Stimulated activated naive CD4-positive, alpha-beta T cell treated with Interleukin-2 at 50 U/mL for 16 hours (primary cell): ENCODE measurements around the gene LSR.

Experiments
- DNase-seq: peaks from one replicate; lab custom pipeline; 2025; lab: John Stamatoyannopoulos, UW

LSR gene

DNA sequence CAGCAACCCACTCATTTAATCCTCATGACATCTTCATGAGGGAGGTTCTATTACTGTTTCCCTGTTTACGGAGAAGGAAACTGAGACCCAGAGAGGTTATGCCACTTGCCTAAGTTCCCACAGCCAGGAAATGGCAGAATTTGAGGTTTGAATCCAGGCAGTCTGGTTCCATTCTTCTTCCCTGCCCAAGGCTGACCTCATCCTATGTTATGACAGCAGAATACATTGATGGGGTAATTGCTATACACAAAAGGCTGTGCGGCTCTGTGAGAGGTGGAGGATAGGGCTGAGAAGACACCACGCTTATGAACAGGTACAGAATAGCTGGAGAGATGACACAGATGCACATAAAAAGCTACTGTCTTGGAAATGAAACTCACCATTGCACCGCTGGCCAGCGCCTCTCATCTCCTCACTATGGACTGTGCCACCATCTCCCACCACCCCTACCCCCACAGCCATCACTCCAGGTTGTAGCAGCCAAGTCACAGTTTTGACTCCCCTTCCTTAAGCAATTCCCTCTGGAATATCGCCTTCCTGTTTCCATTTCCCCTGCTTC lies 54.6 kb downstream of the LSR start:
- no peak for DNase-seq

DNA sequence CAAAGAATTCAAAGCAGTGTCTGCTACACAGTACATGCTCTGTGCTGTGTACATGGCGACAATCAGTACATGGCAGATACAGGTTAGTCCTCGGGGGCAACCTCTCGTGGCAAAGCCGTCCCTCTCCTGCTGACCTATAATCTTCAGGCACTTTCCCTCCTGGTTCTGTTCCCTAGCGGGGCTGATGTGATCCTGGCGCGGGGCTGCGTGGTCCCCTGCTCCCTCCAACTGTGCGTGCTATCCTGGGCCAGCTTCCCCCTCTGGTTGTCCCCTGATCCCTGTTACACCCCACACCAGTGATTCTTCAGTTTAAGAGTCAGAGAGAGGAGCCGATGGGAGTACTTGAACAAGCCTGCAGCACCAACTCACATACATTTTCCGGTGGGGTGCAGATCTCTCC lies 55.2 kb downstream of the LSR start:
- no peak for DNase-seq

DNA sequence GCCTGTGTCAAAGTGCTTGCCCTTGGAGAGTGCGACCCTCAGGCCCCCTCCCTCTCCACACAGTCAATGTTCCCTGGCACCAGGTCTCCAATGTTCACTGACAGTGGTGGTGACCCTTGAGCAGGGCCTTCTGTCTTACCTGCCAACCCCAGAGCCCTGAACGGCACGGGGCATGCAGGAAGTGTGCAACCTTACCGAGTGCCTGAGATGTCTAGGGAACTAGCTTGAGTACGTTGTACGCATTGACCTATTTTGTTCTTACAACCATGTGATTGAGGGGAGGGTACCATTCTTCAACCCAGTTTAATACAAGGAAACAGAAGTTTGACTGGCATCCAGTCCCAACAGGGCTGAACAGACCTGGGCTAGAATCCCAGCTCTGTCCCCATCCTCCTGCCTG lies 56.4 kb downstream of the LSR start:
- no peak for DNase-seq

DNA sequence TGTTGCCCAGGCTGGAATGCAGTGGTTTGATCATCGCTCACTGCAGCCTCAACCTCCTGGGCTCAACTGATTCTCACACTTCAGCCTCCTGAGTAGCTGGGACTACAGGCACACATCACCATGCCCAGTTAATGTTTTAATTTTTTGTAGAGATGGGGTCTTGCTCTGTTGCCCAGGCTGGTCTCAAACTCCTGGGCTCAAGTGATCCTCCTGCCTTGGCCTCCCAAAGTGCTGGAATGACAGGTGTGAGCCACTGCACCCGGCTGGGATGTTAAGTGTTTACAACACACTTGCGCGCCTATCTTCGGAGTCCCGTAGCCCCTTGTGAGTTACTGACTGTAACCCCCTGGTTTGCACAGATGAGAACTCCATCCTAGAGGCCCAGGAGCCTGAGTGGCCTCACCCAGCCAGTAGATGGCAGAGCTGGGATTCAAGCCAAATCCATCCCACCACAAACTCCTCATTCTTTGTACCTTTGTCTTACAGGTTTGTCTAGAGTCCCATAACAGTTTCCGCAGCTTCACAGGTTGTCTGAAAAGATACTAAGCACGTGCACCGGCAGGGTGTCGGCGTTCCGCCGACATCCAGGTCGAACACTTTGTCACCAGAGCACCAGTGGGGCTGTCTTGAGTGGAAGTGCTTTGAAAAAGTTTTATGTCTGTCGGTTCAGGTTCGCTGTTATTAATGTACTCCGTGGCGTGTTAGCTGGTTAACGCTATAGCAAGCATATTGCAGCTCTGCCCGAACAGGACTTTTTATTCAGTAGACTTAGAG lies 57.9 kb downstream of the LSR start:
- no peak for DNase-seq

DNA sequence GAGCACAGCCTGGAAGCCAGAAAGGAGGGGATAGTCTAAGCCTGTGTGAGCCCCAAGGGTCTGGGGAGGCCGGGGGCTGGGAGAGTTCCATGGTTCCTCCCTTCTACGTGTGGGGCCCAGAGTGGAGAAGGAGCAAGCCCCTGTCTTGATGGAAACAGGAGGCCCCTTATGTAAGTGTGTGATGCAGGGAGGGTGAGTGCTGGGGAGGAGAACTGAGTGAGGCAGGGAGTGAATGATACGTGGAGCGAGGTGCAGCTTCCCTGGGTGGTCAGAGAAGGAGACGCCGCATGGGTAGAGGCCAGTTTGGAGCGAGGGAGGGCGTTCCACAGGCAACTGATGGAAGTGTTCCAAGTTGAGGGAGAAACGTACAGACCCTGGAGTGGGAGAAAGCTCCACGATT lies 59.1 kb downstream of the LSR start:
- no peak for DNase-seq

DNA sequence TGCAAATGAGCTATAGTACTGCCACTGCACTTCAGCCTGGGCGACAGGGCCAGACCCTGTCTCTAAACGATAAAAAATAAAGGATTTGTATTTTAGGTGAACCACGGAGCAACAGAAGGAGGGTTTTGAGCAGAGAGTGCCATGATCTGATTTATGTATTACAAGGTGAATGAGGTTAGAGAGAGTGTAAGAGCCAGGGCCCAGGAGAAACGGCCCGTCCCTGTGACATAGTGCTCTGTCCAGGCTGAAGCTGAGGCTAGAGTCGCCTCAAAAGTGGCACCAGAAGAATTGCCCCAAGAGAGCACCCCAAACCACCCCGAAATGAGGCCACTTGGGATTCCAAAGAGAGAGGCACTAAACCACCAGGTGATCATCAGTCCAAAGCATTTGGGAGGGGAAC lies 60.1 kb downstream of the LSR start:
- no peak for DNase-seq

DNA sequence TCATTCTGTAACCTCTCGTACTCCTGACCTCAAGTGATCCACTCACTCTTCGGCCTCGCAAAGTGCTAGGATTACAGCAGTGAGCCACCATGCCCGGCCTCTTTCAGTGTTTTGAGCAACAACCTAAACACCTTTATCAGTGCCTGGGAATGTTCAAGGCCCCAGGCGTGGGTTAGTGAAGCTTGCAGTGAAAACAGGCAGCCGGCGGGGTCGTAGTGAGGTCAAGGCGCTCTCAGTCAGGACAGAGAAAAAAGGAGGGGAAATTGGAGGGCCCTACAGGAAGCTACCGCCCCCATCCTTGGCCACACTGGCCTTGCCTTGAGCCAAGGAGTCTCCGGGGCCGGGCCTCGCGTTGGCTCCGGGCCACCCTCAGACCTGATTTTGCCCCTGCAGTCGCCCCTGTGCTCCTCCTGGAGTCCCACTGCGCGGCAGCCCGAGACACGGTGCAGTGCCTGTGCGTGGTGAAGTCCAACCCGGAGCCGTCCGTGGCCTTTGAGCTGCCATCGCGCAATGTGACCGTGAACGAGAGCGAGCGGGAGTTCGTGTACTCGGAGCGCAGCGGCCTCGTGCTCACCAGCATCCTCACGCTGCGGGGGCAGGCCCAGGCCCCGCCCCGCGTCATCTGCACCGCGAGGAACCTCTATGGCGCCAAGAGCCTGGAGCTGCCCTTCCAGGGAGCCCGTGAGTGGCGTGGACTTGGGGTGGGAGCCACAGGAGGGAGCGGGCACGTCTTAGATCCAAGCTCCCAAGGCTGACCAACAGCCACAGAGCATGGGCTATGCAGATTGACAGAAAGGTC lies 60.9 kb downstream of the LSR start:
- no peak for DNase-seq

DNA sequence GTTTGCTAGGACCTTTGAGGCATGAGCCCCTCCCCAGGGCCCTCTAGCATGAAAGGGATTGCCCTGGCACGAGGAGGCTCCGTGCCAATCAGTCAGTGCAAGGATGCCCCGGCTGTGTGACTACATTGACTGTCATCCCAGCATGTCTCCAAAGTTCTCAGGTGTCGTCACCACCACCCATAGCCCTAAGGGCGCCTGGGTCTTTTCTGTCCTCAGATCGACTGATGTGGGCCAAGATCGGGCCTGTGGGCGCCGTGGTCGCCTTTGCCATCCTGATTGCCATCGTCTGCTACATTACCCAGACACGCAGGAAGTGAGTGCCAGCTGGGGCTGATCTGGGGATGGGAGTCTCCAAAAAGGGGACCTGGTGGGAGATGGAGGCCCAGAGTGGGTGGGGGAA lies 61.5 kb downstream of the LSR start:
- no peak for DNase-seq

DNA sequence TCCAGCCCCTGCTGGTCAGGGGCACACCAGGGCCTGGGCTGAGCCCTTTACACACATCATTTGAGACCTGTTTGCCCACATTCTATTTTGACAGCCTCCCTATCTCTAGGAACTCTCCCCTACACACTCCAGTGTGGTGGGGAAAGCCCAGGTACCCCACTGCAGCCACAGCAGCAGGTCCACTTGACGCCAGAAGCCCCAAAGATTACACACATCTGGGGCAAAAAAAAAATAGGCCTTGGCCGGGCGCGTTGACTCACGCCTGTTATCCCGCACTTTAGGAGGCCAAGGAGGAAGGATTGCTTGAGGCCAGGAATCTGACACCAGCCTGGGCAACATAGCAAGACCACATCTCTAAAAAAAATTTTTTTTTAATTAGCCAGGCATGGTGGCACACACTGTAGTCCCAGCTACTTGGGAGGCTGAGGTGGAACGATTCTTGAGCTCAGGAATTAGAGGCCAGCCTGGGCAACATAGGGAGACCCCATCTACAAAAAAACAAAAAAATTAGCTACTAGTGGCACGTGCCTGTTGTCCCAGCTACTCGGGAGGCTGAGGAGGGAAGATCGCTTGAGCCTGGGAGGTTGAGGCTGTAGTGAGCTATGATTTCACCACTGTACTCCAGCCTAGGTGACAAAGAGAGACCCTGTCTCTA lies 62.1 kb downstream of the LSR start:
- DNase-seq, result no peak

DNA sequence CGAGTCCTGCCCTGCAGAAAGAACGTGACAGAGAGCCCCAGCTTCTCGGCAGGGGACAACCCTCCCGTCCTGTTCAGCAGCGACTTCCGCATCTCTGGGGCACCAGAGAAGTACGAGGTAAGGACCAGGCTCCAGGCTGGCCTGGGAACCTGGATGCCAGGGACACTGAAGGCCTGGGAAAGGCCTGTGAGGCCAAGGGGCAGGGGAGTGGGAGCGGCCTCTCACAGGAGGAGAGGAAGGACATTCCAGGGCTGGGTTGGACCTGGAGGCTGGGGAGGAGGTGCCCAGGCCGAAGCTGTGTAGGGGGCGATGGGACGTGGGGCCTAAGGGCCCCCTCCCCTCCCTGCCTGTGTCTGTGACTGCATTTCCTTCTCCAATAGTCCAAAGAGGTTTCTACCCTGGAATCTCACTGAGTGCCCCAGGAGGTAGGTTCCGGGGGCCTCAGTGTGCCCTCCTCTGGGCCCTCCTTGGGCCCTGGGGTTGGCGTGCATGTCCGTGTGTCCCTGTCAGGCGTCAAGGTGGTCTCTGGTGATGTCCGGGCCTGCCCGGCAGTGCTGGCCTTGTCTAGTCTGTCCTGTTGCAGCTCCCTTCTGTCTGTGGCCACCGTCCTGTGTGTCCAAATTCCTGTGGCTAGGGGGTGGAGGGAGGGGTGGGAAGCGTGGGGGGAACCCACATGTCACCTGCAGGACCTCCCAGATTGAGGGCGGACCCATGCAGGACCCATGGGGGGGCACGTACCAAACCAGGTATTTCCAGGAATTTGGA lies 63.3 kb downstream of the LSR start:
- DNase-seq, result no peak

DNA sequence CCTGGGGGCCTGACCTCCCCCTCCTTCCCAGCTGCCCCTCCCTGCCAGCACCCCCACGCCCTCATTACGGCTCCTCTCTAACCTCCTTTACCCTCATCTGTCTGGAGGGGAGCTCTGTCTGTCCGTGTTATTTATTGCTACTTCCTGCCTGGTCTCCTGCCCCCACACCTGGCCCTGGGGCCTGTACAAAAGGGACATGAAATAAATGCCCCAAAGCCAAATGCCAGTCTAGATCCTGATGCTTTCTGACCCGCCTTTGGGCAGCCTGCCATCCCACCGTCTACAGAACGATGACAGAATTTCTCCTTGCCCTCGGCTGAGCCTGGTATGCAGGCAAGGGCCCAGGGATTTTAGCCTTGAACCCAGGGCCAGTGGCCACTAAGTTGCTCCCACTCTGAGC lies 64.8 kb downstream of the LSR start:
- no peak for DNase-seq

DNA sequence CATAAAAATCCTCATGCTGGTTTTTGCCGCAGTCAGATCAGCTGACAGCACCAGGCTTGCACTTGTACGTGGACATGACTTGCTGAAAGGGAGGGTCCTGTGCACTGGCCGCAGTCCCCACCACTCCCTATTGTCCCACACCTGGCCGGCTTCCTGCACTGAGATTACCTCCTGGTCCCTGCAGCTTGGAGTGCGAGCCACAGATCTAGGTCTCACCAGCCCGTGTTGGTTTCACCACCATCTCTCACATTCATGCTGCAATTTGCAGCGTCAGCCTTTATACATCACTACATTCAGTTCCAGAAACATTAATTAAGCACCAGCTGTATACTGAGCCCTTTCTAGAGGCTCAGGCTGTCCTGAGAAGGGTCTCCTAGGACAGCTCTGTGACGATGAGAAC lies 65.2 kb downstream of the LSR start:
- DNase-seq, result no peak

DNA sequence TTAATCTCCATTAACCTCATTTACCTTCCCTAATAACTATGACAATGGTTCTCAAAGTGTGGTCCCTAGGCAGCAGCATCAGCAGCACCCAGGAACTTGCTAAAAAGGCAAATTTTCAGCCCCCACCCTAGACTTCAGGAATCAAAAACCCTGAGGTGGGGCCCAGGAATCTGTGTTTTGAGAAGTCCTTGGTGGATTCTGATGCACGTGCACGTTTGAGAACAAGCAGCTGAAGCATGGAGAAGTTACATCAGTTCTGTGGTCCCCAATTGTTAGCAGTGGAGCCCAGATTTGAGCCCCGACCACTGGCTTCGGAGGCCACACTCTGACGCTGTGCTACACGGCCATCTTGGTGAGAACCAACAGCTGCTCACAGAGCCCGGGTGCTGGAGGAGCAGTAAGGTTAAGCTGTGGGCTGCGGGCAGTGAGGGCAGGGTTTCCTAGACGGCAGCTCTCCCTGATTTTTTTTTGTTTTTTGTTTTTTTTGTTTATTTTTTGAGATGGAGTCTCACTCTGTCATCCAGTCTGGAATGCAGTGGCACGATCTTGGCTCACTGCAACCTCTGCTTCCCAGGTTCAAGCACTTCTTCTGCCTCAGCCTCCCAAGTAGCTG lies 66.2 kb downstream of the LSR start:
- DNase-seq, result no peak

DNA sequence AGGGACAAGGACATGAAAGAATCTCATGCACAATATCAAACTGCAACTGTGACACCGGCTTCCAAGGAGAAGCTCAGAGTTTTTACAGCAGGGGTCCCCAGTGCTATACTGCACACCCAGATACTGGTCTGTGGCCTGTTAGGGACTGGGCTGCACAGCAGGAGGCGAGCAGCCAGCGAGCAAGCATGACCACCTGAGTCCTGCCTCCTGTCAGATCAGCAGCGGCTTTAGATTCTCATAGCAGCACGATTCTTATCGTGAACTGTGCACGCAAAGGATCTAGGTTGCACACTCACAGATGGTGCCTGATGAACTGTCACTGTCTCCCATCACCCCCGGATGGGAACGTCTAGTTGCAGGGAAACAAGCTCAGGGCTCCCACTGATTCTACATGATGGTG lies 67.1 kb downstream of the LSR start:
- no peak for DNase-seq

DNA sequence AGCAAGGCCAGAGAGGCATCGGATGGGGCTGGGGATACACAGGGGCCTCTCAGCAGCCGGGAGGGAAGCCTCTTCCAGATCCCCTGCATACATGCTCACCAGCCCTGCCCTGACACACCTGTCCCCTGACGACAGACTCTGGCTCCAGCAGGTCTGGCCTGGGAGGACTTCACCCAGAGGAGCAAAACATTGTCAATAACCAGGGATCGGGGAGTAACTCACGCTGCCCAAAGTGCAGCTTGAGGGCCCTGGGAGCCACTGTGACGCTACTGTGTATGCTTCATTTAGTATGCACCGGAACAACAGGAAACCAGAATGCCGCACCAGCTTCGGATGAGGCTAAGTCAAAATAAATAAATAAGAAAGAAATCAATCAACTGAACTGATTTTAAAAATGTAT lies 67.8 kb downstream of the LSR start:
- DNase-seq, result no peak
